GM12891 (cell line): ENCODE results near the gene RTKN2. TPM values are rescaled to one million over a fixed set of nuclear protein-coding genes. Genes with fewer than 3 reads are reported as not detected.
A peak's percentile ranks its signal among the peaks of the same experiment; 100 is the strongest.

Experiments used
- DNase-seq: peaks from one replicate; pipeline ENCODE4 v3.0.0; 2011; ENCODE audit warnings: low spot score; ENCODE audit not compliant: insufficient read length
- FAIRE-seq: peaks from 2 replicates; lab custom pipeline; 2011; peaks lifted over from hg19 to GRCh38; lab: Jason Lieb, UNC
- PAX5 ChIP-seq: IDR thresholded peaks from 2 replicates; pipeline ENCODE4 v1.6.1; 2011; ENCODE audit warnings: low read length, moderate library complexity, mild to moderate bottlenecking; ENCODE audit not compliant: insufficient read depth, severe bottlenecking
- POLR2A ChIP-seq: IDR thresholded peaks from 2 replicates; pipeline ENCODE4 v1.6.1; 2011; ENCODE audit warnings: low read depth, low read length, control low read depth
- POLR2AphosphoS5 ChIP-seq: IDR thresholded peaks from 2 replicates; pipeline ENCODE4 v1.6.1; 2011; ENCODE audit warnings: low read depth, low read length, control low read depth
- POU2F2 ChIP-seq: IDR thresholded peaks from 2 replicates; pipeline ENCODE4 v1.6.1; 2011; ENCODE audit warnings: low read depth, mild to moderate bottlenecking, control low read depth, low read length, moderate library complexity
- SPI1 ChIP-seq: IDR thresholded peaks from 2 replicates; pipeline ENCODE4 v1.6.1; 2011; ENCODE audit warnings: low read depth, low read length, control low read depth
- TAF1 ChIP-seq: IDR thresholded peaks from 2 replicates; pipeline ENCODE4 v1.6.1; 2011; ENCODE audit warnings: low read depth, low read length, control low read depth
- polyA plus RNA-seq: library from polyadenylated mRNA; unstranded; fragments of >200 nt; gene quantifications from one replicate; pipeline ENCODE4 v1.2.1, GENCODE V29; 2012; ENCODE audit warnings: low read depth, missing spikeins, inconsistent platforms; ENCODE audit not compliant: missing spikeins

RTKN2 gene, protein sequence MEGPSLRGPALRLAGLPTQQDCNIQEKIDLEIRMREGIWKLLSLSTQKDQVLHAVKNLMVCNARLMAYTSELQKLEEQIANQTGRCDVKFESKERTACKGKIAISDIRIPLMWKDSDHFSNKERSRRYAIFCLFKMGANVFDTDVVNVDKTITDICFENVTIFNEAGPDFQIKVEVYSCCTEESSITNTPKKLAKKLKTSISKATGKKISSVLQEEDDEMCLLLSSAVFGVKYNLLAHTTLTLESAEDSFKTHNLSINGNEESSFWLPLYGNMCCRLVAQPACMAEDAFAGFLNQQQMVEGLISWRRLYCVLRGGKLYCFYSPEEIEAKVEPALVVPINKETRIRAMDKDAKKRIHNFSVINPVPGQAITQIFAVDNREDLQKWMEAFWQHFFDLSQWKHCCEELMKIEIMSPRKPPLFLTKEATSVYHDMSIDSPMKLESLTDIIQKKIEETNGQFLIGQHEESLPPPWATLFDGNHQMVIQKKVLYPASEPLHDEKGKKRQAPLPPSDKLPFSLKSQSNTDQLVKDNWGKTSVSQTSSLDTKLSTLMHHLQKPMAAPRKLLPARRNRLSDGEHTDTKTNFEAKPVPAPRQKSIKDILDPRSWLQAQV
- not detected for polyA plus RNA-seq

DNA sequence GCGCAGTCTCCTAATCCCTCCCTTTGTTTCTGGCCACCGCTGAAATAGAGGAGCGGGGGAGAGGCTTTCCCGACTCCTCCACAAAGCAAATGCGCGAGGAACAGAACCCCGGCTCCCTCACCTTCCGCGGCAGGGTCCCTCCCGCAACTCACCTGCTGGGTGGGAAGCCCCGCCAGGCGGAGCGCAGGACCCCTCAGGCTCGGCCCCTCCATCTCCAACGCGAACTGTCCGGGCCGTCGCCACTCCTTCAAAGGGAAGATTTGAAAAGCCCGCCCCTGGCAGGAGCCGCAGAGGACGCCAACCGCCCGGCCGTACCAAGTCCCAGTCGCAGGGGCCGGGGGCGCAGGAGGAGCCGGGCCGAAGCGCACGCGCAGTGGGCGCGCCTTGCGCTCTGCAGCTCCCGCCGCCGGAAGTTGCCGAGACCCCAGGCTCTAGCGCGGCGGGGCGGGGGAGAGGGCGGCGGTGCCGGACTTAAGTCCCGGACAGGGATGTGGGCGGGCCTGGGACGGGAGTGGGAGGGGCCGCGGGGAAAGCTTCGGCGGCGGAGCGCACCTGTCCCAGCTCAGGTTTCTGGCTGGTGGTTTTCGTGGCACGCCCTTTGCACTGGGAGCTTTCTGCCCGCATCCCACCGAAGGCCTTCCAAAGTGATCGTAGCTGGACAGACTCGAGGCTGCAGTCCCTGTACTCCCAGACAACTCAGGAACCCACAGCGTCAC lies at the start of gene RTKN2:
Gene RTKN2, minus strand, starts transcription at position 446 of the 716 bp plus-strand sequence. Its CDS starts 234 bp downstream, at position 212.
- no peak for TF ChIP-seq POLR2AphosphoS5
- no peak for TF ChIP-seq POLR2A
- TF ChIP-seq TAF1, result no peak
- no peak for TF ChIP-seq SPI1
- TF ChIP-seq PAX5, result no peak
- no peak for TF ChIP-seq POU2F2
- DNase-seq (peak; percentile 59), FAIRE-seq (peak; percentile 57)

DNA sequence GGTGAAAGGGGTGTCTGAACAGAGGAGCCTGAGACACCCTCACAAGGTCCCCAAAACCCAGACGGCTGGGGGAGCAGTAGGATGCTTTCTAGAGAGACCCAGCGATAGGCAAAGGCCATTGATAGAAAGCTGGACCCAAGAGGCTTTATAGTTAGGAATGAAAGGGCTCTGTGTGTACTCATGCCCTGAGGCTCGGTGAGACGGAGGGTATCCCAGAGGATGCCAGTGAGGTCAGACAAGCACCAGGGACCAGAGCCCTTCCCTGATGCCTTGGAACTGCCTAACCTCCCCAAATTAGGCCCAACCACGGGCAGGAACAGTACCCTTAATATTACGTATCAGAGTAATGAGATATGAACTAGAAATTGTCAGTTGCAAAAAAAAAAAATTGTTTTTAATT lies 48.6 kb upstream of the RTKN2 start:
- TF ChIP-seq SPI1 (no peak), TAF1 (no peak), POLR2AphosphoS5 (no peak), POU2F2 (no peak), POLR2A (no peak), PAX5 (no peak)
- DNase-seq (no peak), FAIRE-seq (no peak)

DNA sequence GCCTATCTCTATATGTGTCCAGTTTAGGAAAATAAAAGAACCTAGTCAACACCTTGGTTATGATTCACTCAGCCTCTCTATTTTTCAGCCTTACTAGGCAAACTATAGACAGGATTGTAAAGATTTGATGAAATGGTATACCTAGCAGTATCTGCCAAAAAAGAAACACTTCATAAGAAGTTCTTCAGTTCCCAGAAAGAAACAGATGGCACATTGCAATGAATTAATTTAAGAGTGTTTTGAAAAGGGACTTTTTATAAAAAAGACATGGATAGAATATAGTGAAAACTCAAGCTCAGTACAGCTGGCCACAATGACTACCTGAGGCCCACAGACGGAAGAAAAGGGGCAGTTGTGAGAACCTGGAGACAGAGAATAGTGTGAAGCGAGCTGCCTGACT lies 40.6 kb upstream of the RTKN2 start:
- TF ChIP-seq POLR2A (no peak), SPI1 (no peak), PAX5 (no peak), POU2F2 (no peak), TAF1 (no peak), POLR2AphosphoS5 (no peak)
- FAIRE-seq (no peak), DNase-seq (no peak)

DNA sequence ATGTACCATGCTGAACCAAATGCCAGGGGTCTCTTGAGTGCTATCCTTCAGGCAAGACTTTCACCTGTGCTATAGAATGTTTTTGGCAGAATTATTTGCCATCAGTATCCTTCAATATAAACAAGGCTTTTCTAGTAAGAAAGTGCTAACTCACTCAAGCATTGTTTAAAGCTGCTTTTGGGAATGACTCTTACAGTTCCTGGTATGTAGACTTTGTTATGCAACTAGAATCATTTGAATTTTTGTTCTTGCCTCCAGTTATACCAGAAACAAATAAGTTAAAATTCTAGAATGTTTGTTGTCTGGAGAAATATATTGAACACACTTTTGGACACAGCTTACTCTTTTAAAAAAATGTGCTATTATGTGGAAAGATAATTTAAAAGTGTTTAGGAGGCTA lies 39.5 kb upstream of the RTKN2 start:
- TF ChIP-seq SPI1 (no peak), TAF1 (no peak), POLR2AphosphoS5 (no peak), POLR2A (no peak), PAX5 (no peak), POU2F2 (no peak)
- DNase-seq (no peak), FAIRE-seq (no peak)

DNA sequence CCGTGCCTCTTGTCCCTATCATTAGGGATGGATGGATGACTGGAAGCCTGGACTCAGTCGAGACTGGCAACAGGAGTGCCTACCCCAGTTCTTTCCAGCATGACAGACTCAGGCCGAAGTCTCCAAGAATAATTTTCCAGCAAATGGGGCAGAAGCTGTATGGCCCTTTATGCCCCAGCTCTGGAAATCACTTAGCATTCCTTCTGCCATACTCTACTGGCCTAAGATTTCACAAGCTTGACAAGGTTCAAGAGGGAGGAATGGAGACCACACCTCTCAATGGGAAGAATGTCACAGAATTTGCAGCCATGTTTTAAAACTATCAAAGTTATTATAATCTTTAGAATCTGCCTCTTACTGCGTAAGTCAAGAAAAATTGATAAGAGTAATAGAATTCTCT lies 39.0 kb upstream of the RTKN2 start:
- TF ChIP-seq POU2F2, result no peak
- TF ChIP-seq SPI1, result no peak
- no peak for TF ChIP-seq TAF1
- no peak for TF ChIP-seq POLR2A
- TF ChIP-seq POLR2AphosphoS5, result no peak
- TF ChIP-seq PAX5, result no peak
- no peak for FAIRE-seq
- DNase-seq, result no peak

DNA sequence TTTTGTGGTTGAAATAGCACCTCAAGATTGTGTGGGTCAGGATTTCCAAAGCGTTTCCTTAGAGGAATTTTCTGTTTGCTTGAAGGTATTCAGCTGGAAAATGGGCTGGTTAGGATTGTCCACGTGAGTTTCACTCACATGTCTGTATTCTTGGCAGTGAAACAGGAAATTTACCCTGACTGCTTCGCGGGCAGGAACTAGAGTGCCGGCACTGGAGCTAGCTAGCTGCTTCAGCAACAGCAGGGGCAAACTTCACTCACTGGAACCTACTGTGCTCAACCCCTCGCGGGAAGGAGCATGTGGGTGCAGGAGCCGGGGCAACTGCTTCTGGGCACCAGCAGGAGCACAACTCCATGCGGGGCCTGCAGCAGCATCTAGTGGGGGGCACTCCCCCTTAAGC lies 38.0 kb upstream of the RTKN2 start:
- no peak for FAIRE-seq
- no peak for DNase-seq
- TF ChIP-seq POLR2AphosphoS5 (no peak), PAX5 (no peak), SPI1 (no peak), POU2F2 (no peak), TAF1 (no peak)

DNA sequence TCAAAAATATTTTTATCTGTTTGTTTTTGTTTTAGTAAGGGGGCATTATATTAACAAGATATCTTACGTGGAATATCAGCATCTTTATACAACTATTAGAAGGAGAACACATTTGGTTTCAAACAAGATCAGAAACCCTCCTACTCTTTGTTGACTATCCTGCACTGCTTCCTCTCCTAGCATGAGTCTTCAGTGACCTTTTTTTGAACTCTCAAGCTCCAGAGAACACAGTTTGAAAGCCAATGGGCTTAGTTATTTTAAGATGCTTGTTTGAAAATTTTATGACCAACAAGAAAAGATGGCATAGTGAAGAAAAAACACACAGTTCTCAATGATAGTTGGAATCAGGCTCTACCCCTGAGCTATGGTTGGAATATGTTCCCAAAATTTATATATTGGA lies 37.2 kb upstream of the RTKN2 start:
- FAIRE-seq (no peak), DNase-seq (no peak)
- TF ChIP-seq SPI1 (no peak), POU2F2 (no peak), POLR2AphosphoS5 (no peak)

DNA sequence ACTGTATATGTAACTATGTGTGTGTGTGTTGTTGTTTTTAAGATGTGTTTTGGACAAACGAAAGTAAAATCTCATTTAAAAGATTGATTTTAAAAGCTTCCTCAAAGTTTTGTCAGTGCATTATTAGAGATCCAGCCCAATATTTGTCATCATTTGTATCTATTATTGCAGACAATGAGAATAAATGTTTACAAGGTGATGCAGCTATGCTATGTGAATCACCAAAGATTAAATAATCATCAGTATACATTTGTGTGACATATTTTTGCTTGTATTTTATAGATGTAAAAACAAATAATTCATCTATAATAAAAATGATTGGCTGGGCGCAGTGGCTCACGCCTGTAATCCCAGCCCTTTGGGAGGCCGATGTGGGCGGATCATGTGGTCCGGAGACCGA lies 35.3 kb upstream of the RTKN2 start:
- no peak for FAIRE-seq
- no peak for TF ChIP-seq SPI1
- no peak for TF ChIP-seq TAF1
- TF ChIP-seq POU2F2, result no peak
- TF ChIP-seq POLR2AphosphoS5, result no peak
- no peak for TF ChIP-seq PAX5
- TF ChIP-seq POLR2A, result no peak

DNA sequence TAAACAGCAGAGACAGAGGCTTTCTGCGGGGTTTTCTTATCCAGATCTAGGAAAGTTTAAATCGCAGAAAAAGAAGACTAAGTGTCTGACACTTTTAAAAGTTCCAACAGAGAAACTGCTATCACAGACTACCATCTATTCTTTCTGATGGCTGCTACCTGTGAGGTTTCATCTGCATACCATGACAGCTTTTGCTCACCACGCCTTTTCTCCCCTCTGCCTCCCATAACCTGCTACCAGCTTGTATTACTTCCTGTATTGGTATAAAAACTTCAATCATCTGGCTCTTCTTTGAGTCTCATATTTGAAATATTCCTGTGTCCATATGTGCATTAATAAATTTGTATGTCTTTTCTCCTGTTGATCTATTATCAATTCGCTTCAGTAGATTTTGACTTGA lies 34.1 kb upstream of the RTKN2 start:
- FAIRE-seq, result no peak
- TF ChIP-seq POLR2A (no peak), TAF1 (no peak), SPI1 (no peak), PAX5 (no peak), POLR2AphosphoS5 (no peak), POU2F2 (no peak)
- no peak for DNase-seq

More for the DNA sequence above, 35.3 kb upstream of the RTKN2 start:
- DNase-seq, result no peak
